ENCODE data around the gene KCNQ1. TPM values are rescaled to one million over a fixed set of nuclear protein-coding genes. Genes with fewer than 3 reads are reported as not detected.
A peak's percentile ranks its signal among the peaks of the same experiment; 100 is the strongest.
"Not testable (repeated sequence)": the region's sequence is repeated elsewhere in the genome, so short reads cannot be mapped to it uniquely, and the experiment has no call there.

KCNQ1 gene
- total and polyA plus RNA-seq, 2 of the 13 experiments (the other 11 are each of a cell fraction or from before 2014, with no cell fraction given) = 0.02 to 0.08 TPM

- Histone ChIP-seq H4K20me1 (ENCODE audit: insufficient read depth, low read length) (no peaks in the 10 kb centered on the region), H3K4me2 (ENCODE audit: low read depth, low read length) (no peak overlapping the region), H3K9ac (ENCODE audit: insufficient read depth, low read depth, low read length) (no peak overlapping the region), H3K79me2 (ENCODE audit: insufficient read depth, low read length) (no peaks in the 10 kb centered on the region), H3K4me3 (replicated peaks in 1 of 3; ENCODE audit: insufficient read depth in 1 of 3, low read depth in 2 of 3, low read length in 3 of 3) (no peak overlapping the region), H3K36me3 (replicated peaks in 1 of 2; ENCODE audit: control insufficient read depth in 1 of 2, insufficient read depth in 2 of 2, low read length in 2 of 2) (no peaks in the 10 kb centered on the region), H3K27ac (ENCODE audit: extremely low read length, insufficient read depth, low read length) (no peak overlapping the region), H2AFZ (ENCODE audit: low read length) (no peak overlapping the region), H3K27me3 (ENCODE audit: control insufficient read depth in 1 of 2, insufficient read depth in 2 of 2, low read length in 2 of 2) (no peaks in the 10 kb centered on the region), H3K9me3 (ENCODE audit: low read length) (peaks cover 66% of the 10 kb centered on the region), H3K4me1 (ENCODE audit: insufficient read depth, low read length) (no peaks in the 10 kb centered on the region)
- TF ChIP-seq HNRNPH1 (optimal IDR thresholded peaks at IDR 0.05; ENCODE audit: low read depth, low read length) = no peak
- no peak for ATAC-seq
- no peak for DNase-seq (ENCODE audit: low spot score)
- ChIA-PET CTCF (ENCODE audit: low intra/inter-chr PET ratio, low total read pairs) (no interaction called here), POLR2A (no interaction called here)
- no peak for FAIRE-seq
- in situ Hi-C loops (cut with HindIII; ENCODE audit: extremely low pct_ligation_motif_present, low pct_unique_long_range_greater_than_20kb) = no loop called here
- no TSS peak for BruUV-seq (replicated peaks)
- intact Hi-C loops (cut with micrococcal nuclease; ENCODE audit: unreplicated experiment) = no loop called here
- 12% methylated on average over 1 of the region's 1 CpG for WGBS (ENCODE audit: low lambda C conversion rate)
Measured at GRCh38 chr11:2631161-2631560, 186.4 kb downstream of the KCNQ1 start.

DNA sequence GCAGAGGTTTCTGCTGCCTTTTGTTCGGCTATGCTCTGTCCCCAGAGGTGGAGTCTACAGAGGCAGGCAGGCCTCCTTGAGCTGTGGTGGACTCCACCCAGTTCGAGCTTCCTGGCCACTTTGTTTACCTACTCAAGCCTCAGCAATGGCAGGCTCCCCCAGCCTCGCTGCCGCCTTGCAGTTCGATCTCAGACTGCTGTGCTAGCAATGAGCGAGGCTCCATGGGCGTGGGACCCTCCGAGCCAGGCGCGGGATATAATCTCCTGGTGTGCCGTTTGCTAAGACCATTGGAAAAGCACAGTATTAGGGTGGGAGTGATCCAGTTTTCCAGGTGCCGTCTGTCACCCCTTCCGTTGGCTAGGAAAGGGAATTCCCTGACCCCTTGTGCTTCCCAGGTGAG, 195.0 kb downstream of the KCNQ1 start:
- H3K79me2 ChIP-seq (ENCODE audit: insufficient read depth, low read length); FAIRE-seq; intact Hi-C loops (cut with micrococcal nuclease; ENCODE audit: unreplicated experiment); in situ Hi-C loops (cut with HindIII; ENCODE audit: extremely low pct_ligation_motif_present, low pct_unique_long_range_greater_than_20kb); ATAC-seq; POLR2A ChIA-PET; BruUV-seq (replicated peaks); H2AFZ ChIP-seq (ENCODE audit: low read length); H3K27ac ChIP-seq (ENCODE audit: extremely low read length, insufficient read depth, low read length); H3K4me1 ChIP-seq (ENCODE audit: insufficient read depth, low read length); DNase-seq (ENCODE audit: low spot score); H3K36me3 ChIP-seq (replicated peaks in 1 of 2; ENCODE audit: control insufficient read depth in 1 of 2, insufficient read depth in 2 of 2, low read length in 2 of 2); H3K27me3 ChIP-seq (ENCODE audit: control insufficient read depth in 1 of 2, insufficient read depth in 2 of 2, low read length in 2 of 2); CTCF ChIA-PET (ENCODE audit: low intra/inter-chr PET ratio, low total read pairs); H3K4me3 ChIP-seq (replicated peaks in 1 of 3; ENCODE audit: insufficient read depth in 1 of 3, low read depth in 2 of 3, low read length in 3 of 3); H4K20me1 ChIP-seq (ENCODE audit: insufficient read depth, low read length); H3K9ac ChIP-seq (ENCODE audit: insufficient read depth, low read depth, low read length); H3K4me2 ChIP-seq (ENCODE audit: low read depth, low read length): not testable (repeated sequence)
- peaks cover 73% of the 10 kb centered on the region for H3K9me3 ChIP-seq (ENCODE audit: low read length)
- TF ChIP-seq AKAP8 (CRISPR knock-in tag; IDR thresholded peaks at IDR 0.05) (peak; percentile 66; the same call in 1 of the 2 replicates), ZNF280B (CRISPR knock-in tag; IDR thresholded peaks at IDR 0.05; ENCODE audit: borderline replicate concordance) (0 out of 2 replicates have a peak, but pooled peaks have one; percentile 38), AGO2 (optimal IDR thresholded peaks at IDR 0.05; ENCODE audit: low read depth, low read length) (peak; percentile 63), ZNF687 (CRISPR knock-in tag; IDR thresholded peaks at IDR 0.05) (peak; percentile 19; the same call in 1 of the 2 replicates)
- 85% methylated on average over 7 of the region's 13 CpGs for WGBS (ENCODE audit: low lambda C conversion rate)

All from HepG2 (cell line).